ENCODE measurements around the gene PHPT1.

PHPT1 gene

DNA sequence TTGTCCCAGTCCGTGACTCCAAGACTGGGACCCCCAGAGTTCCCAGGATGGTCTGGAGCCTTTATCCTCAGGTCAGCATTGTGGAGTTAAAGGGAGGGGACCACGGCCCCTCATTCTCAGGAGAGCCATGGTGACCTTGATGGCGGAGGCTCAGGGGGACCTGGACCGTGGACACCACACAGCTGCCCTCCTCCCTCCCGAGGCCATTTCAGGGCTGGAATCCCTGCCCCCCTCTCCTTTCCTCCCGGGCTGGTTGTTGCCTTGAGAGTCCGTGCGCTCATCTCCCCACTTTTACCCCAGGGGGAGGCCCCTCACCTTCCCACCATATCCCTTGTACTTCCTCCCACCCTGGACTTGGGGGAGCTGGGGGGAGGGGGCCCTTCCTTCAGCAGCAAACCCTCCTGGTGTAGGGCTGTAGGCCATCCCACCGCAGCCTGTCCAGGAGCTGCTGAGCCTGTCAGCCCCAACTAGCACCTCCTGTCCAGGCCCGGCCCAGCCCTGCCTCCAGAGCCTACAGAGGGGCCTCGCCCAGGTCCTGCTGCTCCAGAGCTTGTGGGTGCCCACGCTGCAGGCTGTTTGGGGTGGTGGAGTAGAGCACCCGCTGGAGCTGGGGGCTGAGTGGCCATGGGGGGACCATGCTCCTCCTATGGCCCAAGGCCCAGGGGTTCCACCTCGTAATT, 21.3 kb upstream of the PHPT1 start:
- in situ Hi-C loops (cut with HindIII; ENCODE audit: low sequenced_read_pairs): no loop called here
- no peak for DNase-seq (ENCODE audit: low read depth)
- TF ChIP-seq, protein P1, sequence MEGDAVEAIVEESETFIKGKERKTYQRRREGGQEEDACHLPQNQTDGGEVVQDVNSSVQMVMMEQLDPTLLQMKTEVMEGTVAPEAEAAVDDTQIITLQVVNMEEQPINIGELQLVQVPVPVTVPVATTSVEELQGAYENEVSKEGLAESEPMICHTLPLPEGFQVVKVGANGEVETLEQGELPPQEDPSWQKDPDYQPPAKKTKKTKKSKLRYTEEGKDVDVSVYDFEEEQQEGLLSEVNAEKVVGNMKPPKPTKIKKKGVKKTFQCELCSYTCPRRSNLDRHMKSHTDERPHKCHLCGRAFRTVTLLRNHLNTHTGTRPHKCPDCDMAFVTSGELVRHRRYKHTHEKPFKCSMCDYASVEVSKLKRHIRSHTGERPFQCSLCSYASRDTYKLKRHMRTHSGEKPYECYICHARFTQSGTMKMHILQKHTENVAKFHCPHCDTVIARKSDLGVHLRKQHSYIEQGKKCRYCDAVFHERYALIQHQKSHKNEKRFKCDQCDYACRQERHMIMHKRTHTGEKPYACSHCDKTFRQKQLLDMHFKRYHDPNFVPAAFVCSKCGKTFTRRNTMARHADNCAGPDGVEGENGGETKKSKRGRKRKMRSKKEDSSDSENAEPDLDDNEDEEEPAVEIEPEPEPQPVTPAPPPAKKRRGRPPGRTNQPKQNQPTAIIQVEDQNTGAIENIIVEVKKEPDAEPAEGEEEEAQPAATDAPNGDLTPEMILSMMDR (IDR thresholded peaks at IDR 0.05; ENCODE audit: low read depth, low read length, missing control alignments): no peak
- H3K4me3 ChIP-seq (ENCODE audit: low read depth, low read length): no peak overlapping the region

DNA sequence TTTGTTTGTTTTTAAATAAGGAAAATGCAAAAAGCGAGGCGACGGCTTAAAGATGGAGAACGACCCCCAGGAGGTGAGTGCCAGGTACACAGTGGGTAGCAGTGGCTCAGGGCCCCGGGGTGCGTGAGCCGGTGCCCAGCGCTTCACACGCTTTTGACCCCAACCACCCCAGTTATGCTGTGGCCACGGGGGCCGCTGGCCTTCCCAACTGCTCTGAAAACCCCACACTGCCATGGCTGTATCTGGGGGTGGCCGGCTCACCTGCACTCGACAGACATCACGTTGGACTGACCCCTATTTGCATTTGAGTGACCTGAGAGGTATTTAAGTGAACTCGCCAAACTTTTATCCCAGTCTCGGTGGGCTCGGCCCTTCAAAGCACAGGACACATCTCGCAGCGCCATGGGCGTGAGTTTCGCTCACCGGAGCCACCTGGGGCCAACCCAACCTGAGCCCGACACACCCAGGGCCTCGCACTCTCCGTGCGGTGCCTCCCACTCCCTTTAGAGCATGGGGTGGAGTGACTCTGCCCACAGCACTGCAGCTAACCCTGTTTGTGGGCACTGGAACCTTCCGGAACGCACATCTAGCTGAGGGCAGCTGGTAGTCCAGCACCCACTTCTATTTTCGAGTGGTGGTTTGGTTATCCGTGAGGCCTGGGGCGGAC, 20.6 kb upstream of the PHPT1 start:
- DNase-seq (ENCODE audit: low read depth): no peak
- TF ChIP-seq, protein P1 (IDR thresholded peaks at IDR 0.05; ENCODE audit: low read depth, low read length, missing control alignments): no peak
- H3K4me3 ChIP-seq (ENCODE audit: low read depth, low read length): no peak overlapping the region
- in situ Hi-C loops (cut with HindIII; ENCODE audit: low sequenced_read_pairs): no loop called here

DNA sequence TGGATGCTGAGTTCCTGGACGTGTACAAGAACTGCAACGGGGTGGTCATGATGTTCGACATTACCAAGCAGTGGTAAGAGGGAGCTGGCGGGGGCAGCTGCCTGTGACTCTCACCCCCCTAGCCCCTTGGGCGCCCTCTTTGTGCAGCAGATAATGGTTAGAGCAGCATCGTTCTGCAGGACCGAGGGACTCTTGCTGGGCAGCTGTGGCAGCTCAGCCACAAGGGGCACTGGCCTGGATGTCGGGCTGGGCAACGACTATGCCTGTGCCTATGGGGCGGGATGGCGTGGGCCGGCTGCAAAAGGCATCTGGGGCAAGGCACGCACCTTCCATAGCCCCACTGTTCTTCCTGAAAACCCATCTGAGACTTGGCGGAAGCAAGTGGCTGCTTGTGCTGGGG, 19.8 kb upstream of the PHPT1 start:
- DNase-seq (ENCODE audit: low read depth): no peak
- TF ChIP-seq, protein P1 (IDR thresholded peaks at IDR 0.05; ENCODE audit: low read depth, low read length, missing control alignments): no peak
- in situ Hi-C loops (cut with HindIII; ENCODE audit: low sequenced_read_pairs): no loop called here
- H3K4me3 ChIP-seq (ENCODE audit: low read depth, low read length): no peak overlapping the region

DNA sequence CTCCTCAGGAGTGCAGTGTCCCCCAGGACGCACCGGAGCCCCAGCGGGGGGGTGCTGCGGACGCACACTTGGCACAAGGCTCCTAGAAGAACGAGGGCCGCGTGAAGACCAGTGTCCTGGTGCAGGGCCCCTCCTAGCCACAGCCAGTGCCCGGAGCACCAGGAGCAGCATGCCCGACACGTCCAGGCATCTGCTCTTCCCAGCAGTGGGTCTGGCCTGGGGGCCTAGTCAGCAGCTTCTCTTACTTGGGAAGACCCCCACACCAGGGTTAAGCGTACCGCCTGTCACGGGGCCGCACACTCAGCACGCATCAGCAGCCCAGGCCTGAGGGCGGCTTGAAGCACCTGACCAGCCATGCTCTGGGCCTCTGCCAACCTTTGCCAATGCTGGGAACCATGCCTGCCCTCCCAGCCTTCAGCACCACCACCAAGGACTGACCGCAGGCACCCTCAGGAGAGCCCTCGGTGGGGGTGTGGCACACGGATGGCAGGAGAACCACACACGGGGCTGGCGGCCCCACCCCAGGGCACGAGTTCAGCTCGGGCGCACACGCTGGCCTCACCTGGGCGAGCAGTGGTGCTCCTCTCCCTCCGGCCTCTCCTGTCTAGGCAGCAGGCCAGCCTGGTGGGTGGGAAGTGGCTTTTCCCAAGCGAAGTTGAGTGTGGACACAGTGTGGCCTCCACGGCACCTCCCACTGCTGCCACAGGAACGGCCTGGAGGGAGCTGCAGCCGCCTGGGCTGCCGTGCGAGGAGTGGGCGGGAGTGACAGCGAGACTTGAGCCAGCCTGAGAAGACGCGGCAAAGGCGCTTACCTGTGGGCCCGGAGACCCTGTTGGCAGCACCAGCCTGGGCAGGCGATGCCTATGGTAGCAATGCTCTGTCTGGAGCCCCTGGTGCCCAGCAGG, 19.0 kb upstream of the PHPT1 start:
- TF ChIP-seq, protein P1 (IDR thresholded peaks at IDR 0.05; ENCODE audit: low read depth, low read length, missing control alignments): no peak
- DNase-seq (ENCODE audit: low read depth): no peak
- H3K4me3 ChIP-seq (ENCODE audit: low read depth, low read length): no peak overlapping the region
- in situ Hi-C loops (cut with HindIII; ENCODE audit: low sequenced_read_pairs): no loop called here

DNA sequence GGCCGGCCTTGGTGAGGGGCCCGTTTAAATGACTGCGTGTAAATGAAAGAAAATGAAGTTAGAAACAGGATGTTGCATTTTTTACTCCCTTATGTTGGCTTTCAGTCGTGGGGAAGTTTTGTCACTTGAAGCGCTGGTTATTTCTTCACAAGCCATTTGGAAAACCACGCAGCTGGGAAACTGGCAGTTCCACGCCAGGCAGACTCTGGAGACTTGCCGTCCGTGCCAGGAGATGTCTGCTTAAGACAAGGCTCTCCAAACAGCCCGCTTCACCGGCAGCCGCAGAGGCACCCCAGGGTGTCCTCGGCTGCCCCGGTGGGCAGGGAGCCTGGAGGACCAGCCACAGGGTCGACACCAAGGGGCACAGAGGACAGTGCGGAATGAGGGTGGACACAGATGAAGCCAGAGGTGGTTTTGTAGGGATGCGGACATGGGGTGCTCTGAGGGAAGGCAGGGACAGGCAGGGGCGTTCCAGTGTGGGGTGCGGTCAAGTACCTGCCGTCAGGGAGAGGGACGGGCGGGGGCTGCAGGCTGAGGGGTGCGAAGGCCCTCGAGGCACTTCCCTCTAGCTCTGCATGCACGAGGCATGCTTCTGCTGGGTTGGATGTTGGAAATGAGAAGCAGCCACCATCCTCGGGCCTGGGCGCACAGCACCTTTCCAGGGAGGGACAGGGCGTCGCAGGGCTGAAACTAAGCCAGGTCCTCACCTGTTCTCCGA, 18.0 kb upstream of the PHPT1 start:
- TF ChIP-seq, protein P1 (IDR thresholded peaks at IDR 0.05; ENCODE audit: low read depth, low read length, missing control alignments): no peak
- no peak overlapping the region for H3K4me3 ChIP-seq (ENCODE audit: low read depth, low read length)
- in situ Hi-C loops (cut with HindIII; ENCODE audit: low sequenced_read_pairs): no loop called here
- no peak for DNase-seq (ENCODE audit: low read depth)

DNA sequence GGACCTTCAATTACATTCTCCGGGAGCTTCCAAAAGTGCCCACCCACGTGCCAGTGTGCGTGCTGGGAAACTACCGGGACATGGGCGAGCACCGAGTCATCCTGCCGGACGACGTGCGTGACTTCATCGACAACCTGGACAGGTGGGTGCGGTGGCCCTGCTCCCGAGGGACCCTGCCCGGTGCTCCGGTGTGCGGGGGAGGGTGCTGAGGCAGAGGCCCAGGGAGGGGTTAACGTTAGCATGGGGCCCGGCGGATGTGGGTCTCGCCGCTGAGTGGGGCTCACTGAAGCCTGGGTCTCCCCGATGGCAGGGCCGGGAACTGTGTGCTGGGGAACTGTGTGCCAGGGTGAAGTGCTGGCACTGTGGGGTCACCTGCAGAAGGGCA, 17.5 kb upstream of the PHPT1 start:
- no peak overlapping the region for H3K4me3 ChIP-seq (ENCODE audit: low read depth, low read length)
- DNase-seq (ENCODE audit: low read depth): no peak
- in situ Hi-C loops (cut with HindIII; ENCODE audit: low sequenced_read_pairs): no loop called here
- TF ChIP-seq, protein P1 (IDR thresholded peaks at IDR 0.05; ENCODE audit: low read depth, low read length, missing control alignments): no peak
